GM19193 (cell line): ENCODE results near the gene MCMBP.

Source experiments
- POLR2A ChIP-seq: IDR thresholded peaks from 4 replicates; pipeline ENCODE4 v1.6.1; 2011; ENCODE audit not compliant: insufficient read depth, insufficient read length; ENCODE audit errors: extremely low read depth

MCMBP gene

DNA sequence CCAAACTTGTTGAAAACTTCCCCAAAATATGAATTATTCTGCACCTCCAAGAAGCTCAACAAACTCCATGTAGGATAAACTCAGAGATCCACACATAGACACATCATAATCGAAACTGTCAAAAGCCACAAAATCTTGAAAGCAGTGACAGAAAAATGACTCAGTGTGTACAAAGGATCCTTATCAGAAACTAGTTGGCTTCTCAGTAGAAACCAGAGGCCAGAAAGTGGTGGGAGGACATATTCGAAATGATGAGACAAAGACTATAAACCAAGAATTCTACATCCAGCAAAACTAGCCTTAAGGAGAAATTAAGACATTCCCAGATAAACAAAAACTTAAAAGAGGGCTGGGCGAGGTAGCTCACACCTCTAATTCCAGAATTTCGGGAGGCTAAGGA is 38.5 kb downstream of the MCMBP start:
- TF ChIP-seq POLR2A = no peak

GRCh38 chr10:119832951-119833350 is 39.7 kb downstream of the MCMBP start:
- TF ChIP-seq POLR2A = no peak

DNA sequence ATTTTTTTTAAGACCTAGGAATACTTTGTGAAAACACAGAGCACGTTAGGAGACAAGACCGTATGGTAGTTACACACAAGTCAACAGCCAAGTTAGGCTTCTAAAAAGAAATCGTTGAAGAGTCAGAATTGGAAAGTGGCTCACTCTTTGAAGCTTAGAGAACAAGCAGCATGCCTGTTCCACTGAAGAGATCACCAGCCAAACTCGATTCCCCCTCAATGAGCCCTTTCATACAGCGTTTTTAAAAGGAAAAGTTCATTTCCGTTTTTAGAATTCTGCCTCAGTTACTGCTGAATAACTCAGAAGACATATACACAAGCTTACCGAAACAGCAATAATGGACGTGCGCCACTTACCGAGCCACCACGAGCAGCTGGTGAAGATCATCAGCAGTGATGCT is 41.0 kb downstream of the MCMBP start:
- no peak for TF ChIP-seq POLR2A

DNA sequence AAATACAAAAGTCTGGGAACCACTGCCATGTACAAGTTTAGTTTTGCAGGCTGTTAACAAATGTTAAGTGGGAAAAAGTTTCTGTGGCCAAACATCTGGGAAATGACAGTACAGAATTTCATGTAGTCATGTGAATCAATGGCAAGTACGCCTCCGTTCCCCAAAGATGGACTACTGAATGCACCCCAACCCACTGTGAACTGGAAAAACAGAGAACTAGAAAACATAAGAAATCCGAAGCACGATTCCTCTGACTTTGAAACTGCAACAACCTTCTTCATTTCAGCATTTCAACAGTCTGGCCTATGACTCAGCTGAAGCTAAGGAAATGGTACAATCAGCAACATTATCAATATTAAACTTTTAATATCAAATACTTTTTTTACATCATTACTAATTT is 41.8 kb downstream of the MCMBP start:
- TF ChIP-seq POLR2A = no peak

- TF ChIP-seq POLR2A = no peak
These were observed 43.2 kb downstream of the MCMBP start for GRCh38 chr10:119829429-119829828.

GRCh38 chr10:119827430-119827829 is 45.2 kb downstream of the MCMBP start:
- no peak for TF ChIP-seq POLR2A

- TF ChIP-seq POLR2A = no peak
These were observed 45.9 kb downstream of the MCMBP start for GRCh38 chr10:119826771-119827170.

DNA sequence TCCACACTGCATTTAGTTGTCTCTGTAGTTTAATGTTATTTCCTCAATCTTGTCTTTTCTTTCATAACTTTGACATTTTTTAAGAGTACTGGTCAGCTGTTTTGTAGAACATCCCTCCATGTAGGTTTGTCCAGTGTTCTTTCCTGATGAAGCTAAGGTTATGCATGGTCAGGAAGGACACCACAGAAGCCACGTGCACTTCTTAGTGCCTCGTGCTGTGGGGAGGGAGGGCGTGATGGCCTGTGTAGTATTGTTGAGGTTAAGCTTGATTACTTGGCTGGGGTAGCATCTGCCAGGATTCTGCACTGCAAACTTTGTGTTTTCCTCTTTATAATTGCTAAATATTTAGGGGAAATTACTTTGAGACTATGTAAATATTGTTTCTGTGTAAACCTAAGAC is 48.3 kb downstream of the MCMBP start:
- TF ChIP-seq POLR2A = no peak

DNA sequence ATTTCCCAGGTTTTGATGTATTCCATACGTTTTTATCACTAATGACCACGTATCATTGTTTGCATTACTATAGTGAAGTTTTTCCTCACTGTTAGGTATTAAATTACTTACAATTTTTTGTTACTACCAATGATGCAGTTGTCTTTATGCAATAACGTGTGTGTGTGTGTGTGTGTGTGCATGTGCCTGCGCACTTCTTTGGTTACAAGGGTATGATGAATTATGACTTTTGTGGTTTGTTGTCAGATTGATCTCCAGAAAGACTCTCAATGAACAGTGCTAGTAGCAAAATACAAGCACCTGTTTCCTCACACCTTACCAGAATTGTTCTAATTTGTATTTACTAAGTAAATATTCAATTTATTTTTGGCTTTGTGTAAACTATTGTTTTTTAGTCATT is 51.5 kb downstream of the MCMBP start:
- TF ChIP-seq POLR2A = no peak

DNA sequence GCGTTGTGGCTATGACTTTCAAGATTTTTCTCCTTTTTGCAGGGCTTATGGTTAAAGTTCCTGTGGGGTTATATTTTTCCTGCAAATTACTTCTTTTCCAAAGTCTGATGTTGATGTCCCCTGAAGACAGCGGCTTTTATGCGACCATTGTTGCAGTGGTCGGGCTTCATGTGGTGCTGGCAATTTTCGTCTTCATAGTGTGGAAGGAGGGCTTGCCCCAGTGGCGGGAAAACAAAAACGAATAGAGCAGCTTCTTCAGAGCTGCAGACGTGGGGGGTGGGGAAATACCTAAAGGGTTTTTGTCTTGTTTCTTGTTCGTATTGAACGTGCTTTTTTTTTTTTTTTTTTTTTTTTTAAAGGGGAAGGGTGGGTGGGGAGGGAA is 53.8 kb downstream of the MCMBP start:
- TF ChIP-seq POLR2A = no peak

DNA sequence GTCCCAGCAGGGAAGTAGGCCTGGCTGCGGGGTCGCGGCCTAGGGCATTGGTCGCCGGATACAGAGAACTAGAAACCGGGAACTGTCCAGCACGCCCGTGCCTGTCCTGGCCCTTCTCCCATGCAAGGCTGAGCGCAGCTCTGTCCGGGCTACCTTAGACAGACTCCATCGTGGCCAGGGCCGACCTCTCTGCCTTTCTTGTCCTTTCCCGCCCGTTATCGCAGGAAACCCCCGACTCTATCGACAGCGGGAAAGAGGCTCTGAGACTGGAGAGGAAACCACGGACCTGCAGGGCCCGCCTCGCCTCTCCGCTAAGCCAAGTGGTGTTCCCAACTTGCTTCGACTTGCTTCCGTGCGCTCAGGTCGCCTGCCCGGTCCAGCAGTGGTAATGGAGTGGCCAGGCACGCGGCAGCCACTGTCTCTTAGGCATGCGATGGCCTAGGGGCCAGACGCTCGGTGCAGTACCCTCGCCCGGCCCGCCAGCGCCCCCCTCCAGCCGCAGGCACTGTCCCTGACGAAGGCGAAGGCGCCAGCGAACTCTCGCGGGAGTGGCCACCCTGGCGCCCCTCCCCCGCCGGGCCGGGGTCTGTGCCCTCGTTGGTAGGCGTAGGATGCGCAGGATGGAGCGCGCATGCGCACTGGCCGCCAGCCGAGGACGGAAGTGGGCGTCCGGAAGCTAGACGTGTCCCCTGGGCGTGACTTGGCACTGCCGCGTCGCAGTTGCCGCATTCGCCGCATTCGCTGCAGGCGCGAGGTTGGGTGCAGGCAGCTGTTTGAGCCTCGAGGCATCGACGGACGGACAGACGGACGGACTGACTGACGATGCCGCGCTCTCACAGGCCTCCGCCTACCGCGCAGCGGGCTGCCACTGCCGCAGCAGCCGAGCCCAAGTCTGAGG is 54.4 kb downstream of the MCMBP start:
- TF ChIP-seq POLR2A = no peak

DNA sequence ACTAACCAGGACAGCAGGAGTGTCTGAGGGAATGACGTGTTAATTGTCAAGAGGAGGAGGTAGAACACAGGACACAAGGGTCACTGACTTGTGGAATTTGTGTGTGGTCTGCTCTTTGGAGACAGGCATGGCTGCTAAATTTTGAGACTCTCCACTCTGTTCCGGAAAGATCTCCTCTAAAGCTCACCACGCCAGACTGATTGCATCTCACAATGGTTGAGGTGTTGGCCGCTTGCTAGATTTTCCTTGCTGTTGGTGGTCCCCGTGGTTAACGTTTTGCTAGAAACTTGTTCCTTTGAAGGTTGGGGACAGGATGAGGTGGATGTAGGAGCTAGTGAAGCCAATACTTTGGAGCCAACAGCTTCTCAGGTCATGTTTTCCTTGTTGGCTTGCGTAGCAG is 57.0 kb downstream of the MCMBP start:
- TF ChIP-seq POLR2A = no peak

GRCh38 chr10:119812684-119813083 is 60.0 kb downstream of the MCMBP start:
- no peak for TF ChIP-seq POLR2A

GRCh38 chr10:119811122-119811521 is 61.5 kb downstream of the MCMBP start:
- TF ChIP-seq POLR2A = no peak

- TF ChIP-seq POLR2A = no peak
These were observed 64.5 kb downstream of the MCMBP start for GRCh38 chr10:119807960-119808697.
